K562 (cell line): ENCODE data around the gene HDAC1. TPM values are rescaled to one million over a fixed set of nuclear protein-coding genes. Genes with fewer than 3 reads are reported as not detected.

Experiments used
- ATAC-seq: fragments of 200-7000 bp; cut with Tn5 transposase; 3 replicates; pipeline ENCODE4 v1.9.1; 2020; ENCODE audit warnings: moderate library complexity
- BruUV-seq: library from RNA; stranded (reverse); fragments of 400-500 nt; replicated peaks from 2 replicates; lab custom pipeline; 2021; lab: Mats Ljungman, UMichigan
- CTCF ChIA-PET: fragments of 300-600 bp; formaldehyde crosslinking; extraction: SDS; loops from one replicate; lab custom pipeline; 2021; ENCODE audit warnings: low intra/inter-chr PET ratio; lab: Yijun Ruan, JAX
- POLR2A ChIA-PET: fragments of 300-600, 350-650 bp; sonication (Branson Sonifier 250); formaldehyde crosslinking; extraction: SDS; loops from one replicate; lab custom pipeline; 2021; ENCODE audit warnings: antibody characterized with exemption, inconsistent platforms; lab: Yijun Ruan, JAX
- DNase-seq, 4 experiments: peaks; one replicate each; pipeline versions ENCODE4 v3.0.0 to v3.0.0-alpha.2; 2011 to 2018; ENCODE audit warnings: low spot score in 3 of 4, mixed read lengths in 3 of 4; ENCODE audit errors: extremely low read depth in 1 of 4
- FAIRE-seq: peaks from 2 replicates; lab custom pipeline; 2011; peaks lifted over from hg19 to GRCh38; lab: Jason Lieb, UNC
- H2AFZ ChIP-seq: 2 replicates; pipeline ENCODE4 v1.6.0; 2011; ENCODE audit warnings: low read depth, low read length, control low read depth, inconsistent platforms
- H3K27ac ChIP-seq: fragments of 200-600 bp; 3 replicates; pipeline ENCODE4 v1.8.0; 2011; ENCODE audit warnings: low read depth, mild to moderate bottlenecking, control low read depth, inconsistent platforms, low read length, moderate library complexity, mixed read lengths; ENCODE audit errors: extremely low read depth
- H3K27me3 ChIP-seq, 2 experiments: fragments of 300-600 bp in 1 of 2; 2 replicates in 1 of 2; 3 replicates in 1 of 2; pipeline versions ENCODE4 v1.6.0 to v1.8.0; 2011; ENCODE audit warnings: inconsistent platforms in 2 of 2, low read length in 2 of 2, mild to moderate bottlenecking in 1 of 2, mixed read lengths in 1 of 2, moderate library complexity in 1 of 2; ENCODE audit not compliant: control insufficient read depth in 2 of 2, insufficient read depth in 2 of 2
- H3K36me3 ChIP-seq: fragments of 300-600 bp; 3 replicates; pipeline ENCODE4 v1.8.0; 2011; ENCODE audit warnings: mild to moderate bottlenecking, low read length, inconsistent platforms; ENCODE audit not compliant: control insufficient read depth, insufficient read depth
- H3K4me1 ChIP-seq, 2 experiments: fragments of 200-600 bp in 1 of 2; replicated peaks in 1 of 2; 2 replicates in 1 of 2; 3 replicates in 1 of 2; pipeline versions ENCODE4 v1.5.1 to v1.8.0; 2011; ENCODE audit warnings: inconsistent platforms in 2 of 2, low read length in 2 of 2, mild to moderate bottlenecking in 1 of 2, mixed read lengths in 1 of 2, moderate library complexity in 1 of 2; ENCODE audit not compliant: control insufficient read depth in 2 of 2, insufficient read depth in 2 of 2
- H3K4me2 ChIP-seq: 2 replicates; pipeline ENCODE4 v1.6.1; 2011; ENCODE audit warnings: low read length, control low read depth, inconsistent platforms, mixed read lengths; ENCODE audit not compliant: insufficient read depth
- H3K4me3 ChIP-seq: fragments of 200-600 bp; sonication (generic), shearing (Covaris generic); 2 replicates; pipeline ENCODE4 v1.5.1; 2016; ENCODE audit warnings: control low read depth, inconsistent platforms
- H3K79me2 ChIP-seq: fragments of 200-600 bp; 3 replicates; pipeline ENCODE4 v1.8.0; 2011; ENCODE audit warnings: low read length, inconsistent platforms; ENCODE audit not compliant: control insufficient read depth, insufficient read depth
- H3K9ac ChIP-seq, 2 experiments: 2 replicates each; pipeline versions ENCODE4 v1.6.0 to v1.6.1; 2011; ENCODE audit warnings: low read depth in 2 of 2, low read length in 2 of 2, control low read depth in 1 of 2, inconsistent platforms in 1 of 2, mild to moderate bottlenecking in 1 of 2, mixed read lengths in 1 of 2; ENCODE audit not compliant: insufficient read depth in 1 of 2
- H3K9me1 ChIP-seq: one replicate; pipeline ENCODE4 v1.6.0; 2011; ENCODE audit warnings: inconsistent platforms, mild to moderate bottlenecking, low read length, moderate library complexity; ENCODE audit not compliant: control insufficient read depth, insufficient read depth
- H3K9me3 ChIP-seq: replicated peaks from 2 replicates; pipeline ENCODE4 v1.5.1; 2011; ENCODE audit warnings: low read depth, low read length, inconsistent platforms; ENCODE audit not compliant: control insufficient read depth, insufficient read depth
- H4K20me1 ChIP-seq: replicated peaks from 2 replicates; pipeline ENCODE4 v1.6.1; 2011; ENCODE audit warnings: low read length, inconsistent platforms, mixed read lengths; ENCODE audit not compliant: control insufficient read depth, insufficient read depth
- BCOR ChIP-seq: fragments of 450-650 bp; IDR thresholded peaks from 2 replicates; pipeline ENCODE4 v1.6.1; 2016
- BRD9 ChIP-seq: fragments of 450-650 bp; IDR thresholded peaks from 2 replicates; pipeline ENCODE4 v1.6.1; 2018; ENCODE audit warnings: low read depth; ENCODE audit not compliant: partially characterized antibody
- KDM1A ChIP-seq, 2 experiments: fragments of 450-650 bp; IDR thresholded peaks; 2 replicates each; pipeline ENCODE4 v1.6.1; 2016; ENCODE audit warnings: mild to moderate bottlenecking in 2 of 2
- NR3C1 ChIP-seq: sonication (generic); formaldehyde crosslinking; IDR thresholded peaks from 2 replicates; pipeline ENCODE4 v1.8.1; 2022; ENCODE audit warnings: missing genetic modification reagents
- PHF21A ChIP-seq: fragments of 450-650 bp; IDR thresholded peaks from 2 replicates; pipeline ENCODE4 v1.6.1; 2017; ENCODE audit warnings: low read depth, borderline replicate concordance
- SMAD3 ChIP-seq: fragments of 450-650 bp; formaldehyde crosslinking; conservative IDR thresholded peaks from 2 replicates; pipeline ENCODE4 v1.4.0; 2020; ENCODE audit warnings: mild to moderate bottlenecking
- ZNF707 ChIP-seq: fragments of 250-450 bp; sonication (Bioruptor Pico); conservative IDR thresholded peaks from 2 replicates; pipeline ENCODE4 v1.8.0; 2022; ENCODE audit warnings: inconsistent platforms, mild to moderate bottlenecking, moderate library complexity
- WGBS: fragments of 100-300 bp; shearing (Covaris generic); methylation state at CpG from one replicate; pipeline ENCODE4 v1.1.6; 2016; ENCODE audit warnings: low coverage, mixed read lengths; ENCODE audit not compliant: insufficient coverage; ENCODE audit errors: missing lambda C conversion rate; 5-methylcytosine and 5-hydroxymethylcytosine counted together
- in situ Hi-C: fragments of 300-500 bp; cut with MboI; formaldehyde crosslinking; loops from 4 replicates; pipeline ENCODE4 v1.15.0; 2018; ENCODE audit warnings: inconsistent platforms, mixed read lengths
- intact Hi-C: fragments of 100-400 bp; cut with micrococcal nuclease; formaldehyde crosslinking; loops from 2 replicates; pipeline ENCODE4 v1.14.2; 2022
- polyA plus RNA-seq, 8 experiments: library from polyadenylated mRNA; depleted of rRNA in 4 of 8; stranded (reverse) in 5 of 8; unstranded in 3 of 8; fragments of >200 nt; fragmentation: Nextera tagmentation in 2 of 8; fragmentation: Illumina TruSeq in 1 of 8; extraction: Ambion mirVana in 2 of 8; extraction: Trizol in 1 of 8; gene quantifications; 2 replicates each; pipeline versions ENCODE4 v1.2.1 to v1.2.3, GENCODE V29; 2011 to 2014; ENCODE audit warnings: inconsistent platforms in 1 of 8, missing spikeins in 1 of 8
- total RNA-seq, 7 experiments: library from RNA; depleted of rRNA in 6 of 7; stranded (reverse); fragments of >200 nt in 6 of 7; fragmentation: Illumina TruSeq in 2 of 7; extraction: Trizol in 2 of 7; gene quantifications; 2 replicates each; pipeline versions ENCODE4 v1.2.1 to v1.2.3, GENCODE V29; 2011 to 2021; ENCODE audit warnings: low replicate concordance in 1 of 7
- TF ChIP-seq, protein P1 (sequence below): fragments of 250-450 bp; sonication (Bioruptor Pico); IDR thresholded peaks from 2 replicates; pipeline ENCODE4 v1.4.0; 2020
- TF ChIP-seq, protein P2 (sequence below): fragments of 450-650 bp; IDR thresholded peaks from 2 replicates; pipeline ENCODE4 v1.6.1; 2018; ENCODE audit warnings: mild to moderate bottlenecking, low read depth; ENCODE audit not compliant: partially characterized antibody

Gene HDAC1
- total and polyA plus RNA-seq, 9 of the 15 experiments (the other 6 are each of a cell fraction or from before 2014, with no cell fraction given): 169 to 384 (median 193) TPM

DNA sequence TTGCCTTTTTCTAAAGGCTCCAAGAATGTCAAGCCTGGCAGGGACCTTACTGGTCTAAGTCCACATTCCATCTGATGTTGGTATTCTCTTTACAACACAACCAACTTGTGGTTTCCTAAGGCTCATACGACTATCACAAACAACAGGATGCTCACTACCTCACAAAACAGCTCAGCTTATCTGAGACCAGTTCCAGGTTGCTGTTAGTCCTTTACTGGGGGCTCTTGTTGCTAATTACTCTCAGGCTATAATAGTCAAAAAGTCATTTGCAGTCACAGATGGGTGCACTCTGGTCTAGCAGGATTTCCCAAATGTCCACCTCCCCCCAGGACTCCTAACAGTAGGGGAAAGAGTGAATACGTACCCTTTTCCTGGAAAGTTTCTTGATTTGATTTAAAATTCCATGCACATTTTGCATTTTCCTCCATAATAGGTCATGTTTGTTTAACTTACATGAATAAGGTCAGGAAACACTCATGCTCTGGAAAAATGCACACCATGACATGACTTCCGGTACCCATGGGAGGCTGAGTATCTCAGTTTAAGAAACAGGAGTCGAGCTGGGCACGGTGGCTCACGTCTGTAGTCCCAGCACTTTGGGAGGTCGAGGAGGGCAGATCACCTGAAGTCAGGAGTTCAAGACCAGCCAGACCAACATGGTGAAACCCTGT lies 24.8 kb upstream of the HDAC1 start:
- Histone ChIP-seq H4K20me1 (no peaks in the 10 kb centered on the region), H3K27ac (peak overlapping the region; percentile 28; the same call in 1 of the 3 replicates), H3K9ac (no peak overlapping the region), H3K4me3 (no peak overlapping the region), H3K9me1 (no peaks in the 10 kb centered on the region), H2AFZ (no peak overlapping the region), H3K79me2 (no peaks in the 10 kb centered on the region), H3K36me3 (no peaks in the 10 kb centered on the region), H3K27me3 (no peaks in the 10 kb centered on the region), H3K4me1 (peaks cover 0 to 9% of the 10 kb centered on the region in 2 experiments; a peak in 2 of 5 replicates), H3K4me2 (no peak overlapping the region), H3K9me3 (no peaks in the 10 kb centered on the region)
- intact Hi-C loops: no loop called here
- TF ChIP-seq KDM1A (IDR thresholded peaks at IDR 0.05) (peak in 1 of 2 experiments; percentile 15; a peak in 1 of 4 replicates), ZNF707 (CRISPR knock-in tag) (no peak), BCOR (no peak), PHF21A (no peak), BRD9 (no peak), NR3C1 (CRISPR knock-in tag) (no peak), SMAD3 (no peak)
- TF ChIP-seq, protein P1, sequence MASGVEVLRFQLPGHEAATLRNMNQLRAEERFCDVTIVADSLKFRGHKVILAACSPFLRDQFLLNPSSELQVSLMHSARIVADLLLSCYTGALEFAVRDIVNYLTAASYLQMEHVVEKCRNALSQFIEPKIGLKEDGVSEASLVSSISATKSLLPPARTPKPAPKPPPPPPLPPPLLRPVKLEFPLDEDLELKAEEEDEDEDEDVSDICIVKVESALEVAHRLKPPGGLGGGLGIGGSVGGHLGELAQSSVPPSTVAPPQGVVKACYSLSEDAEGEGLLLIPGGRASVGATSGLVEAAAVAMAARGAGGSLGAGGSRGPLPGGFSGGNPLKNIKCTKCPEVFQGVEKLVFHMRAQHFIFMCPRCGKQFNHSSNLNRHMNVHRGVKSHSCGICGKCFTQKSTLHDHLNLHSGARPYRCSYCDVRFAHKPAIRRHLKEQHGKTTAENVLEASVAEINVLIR (CRISPR knock-in tag): no peak
- TF ChIP-seq, protein P2, sequence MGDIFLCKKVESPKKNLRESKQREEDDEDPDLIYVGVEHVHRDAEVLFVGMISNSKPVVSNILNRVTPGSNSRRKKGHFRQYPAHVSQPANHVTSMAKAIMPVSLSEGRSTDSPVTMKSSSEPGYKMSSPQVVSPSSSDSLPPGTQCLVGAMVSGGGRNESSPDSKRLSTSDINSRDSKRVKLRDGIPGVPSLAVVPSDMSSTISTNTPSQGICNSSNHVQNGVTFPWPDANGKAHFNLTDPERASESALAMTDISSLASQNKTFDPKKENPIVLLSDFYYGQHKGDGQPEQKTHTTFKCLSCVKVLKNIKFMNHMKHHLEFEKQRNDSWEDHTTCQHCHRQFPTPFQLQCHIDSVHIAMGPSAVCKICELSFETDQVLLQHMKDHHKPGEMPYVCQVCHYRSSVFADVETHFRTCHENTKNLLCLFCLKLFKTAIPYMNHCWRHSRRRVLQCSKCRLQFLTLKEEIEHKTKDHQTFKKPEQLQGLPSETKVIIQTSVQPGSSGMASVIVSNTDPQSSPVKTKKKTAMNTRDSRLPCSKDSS: no peak
- ChIA-PET CTCF (interaction anchor here (0.6 kb wide), 1 partner anchor 65 kb away, joined by 3 read pairs; no protein-coding TSS in a partner anchor), POLR2A (interaction anchor here (0.6 to 1.2 kb wide), 3 partner anchors 10 to 919 kb away, joined by 3 to 4 read pairs (median 3); partner anchors contain the start of gene HDAC1)
- in situ Hi-C loops: no loop called here
- no peak for DNase-seq
- ATAC-seq: no peak
- no TSS peak for BruUV-seq
- 48% methylated on average over 7 of the region's 7 CpGs for WGBS
- no peak for FAIRE-seq
